ENCODE measurements around the gene MYO3B.
"Not testable (repeated sequence)": the region's sequence is repeated elsewhere in the genome, so short reads cannot be mapped to it uniquely, and the experiment has no call there.

Gene MYO3B

DNA sequence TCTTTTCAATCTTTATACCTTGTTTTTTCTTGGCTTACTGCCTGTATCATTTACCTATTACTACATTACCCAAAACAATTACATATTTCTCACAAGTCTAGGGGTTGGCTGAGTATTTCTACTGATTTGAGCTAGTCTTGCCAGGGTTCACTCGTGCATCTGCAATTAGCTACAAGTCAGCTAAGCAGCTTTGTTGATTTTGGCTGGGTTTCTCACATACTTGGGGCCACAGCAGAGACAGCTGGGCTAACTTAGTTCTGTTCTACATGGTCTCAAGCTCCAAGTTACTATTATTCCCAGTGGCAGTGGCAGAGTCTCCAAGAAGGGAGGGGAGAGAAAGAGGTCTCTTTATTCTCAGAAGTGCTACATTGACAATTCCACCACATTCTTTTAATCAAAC lies 482.5 kb downstream of the MYO3B start:
- no peak for DNase-seq

- no peak for DNase-seq
Measured at GRCh38 chr2:170665743-170666142, 487.8 kb downstream of the MYO3B start.

- no peak for DNase-seq
Measured at GRCh38 chr2:170669909-170670308, 492.0 kb downstream of the MYO3B start.

DNA sequence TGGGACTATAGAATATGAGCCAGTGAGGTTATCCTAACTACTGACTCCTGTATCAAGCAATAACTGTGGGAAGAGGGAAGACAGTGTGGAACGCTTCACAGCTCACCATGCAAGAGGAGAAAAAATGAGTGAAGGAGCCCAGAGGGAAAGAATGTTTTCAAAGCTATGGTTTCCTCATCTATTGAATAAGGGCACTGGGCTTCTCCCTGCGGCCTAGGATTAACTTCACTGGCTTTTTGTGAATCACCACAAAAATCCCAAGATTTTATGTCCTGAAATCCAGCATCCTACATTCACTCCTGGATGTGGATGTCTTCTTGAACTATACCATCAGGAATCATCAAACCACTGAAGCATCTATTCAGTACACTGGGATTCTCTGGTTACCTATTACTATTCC lies 492.7 kb downstream of the MYO3B start:
- DNase-seq: no peak

DNA sequence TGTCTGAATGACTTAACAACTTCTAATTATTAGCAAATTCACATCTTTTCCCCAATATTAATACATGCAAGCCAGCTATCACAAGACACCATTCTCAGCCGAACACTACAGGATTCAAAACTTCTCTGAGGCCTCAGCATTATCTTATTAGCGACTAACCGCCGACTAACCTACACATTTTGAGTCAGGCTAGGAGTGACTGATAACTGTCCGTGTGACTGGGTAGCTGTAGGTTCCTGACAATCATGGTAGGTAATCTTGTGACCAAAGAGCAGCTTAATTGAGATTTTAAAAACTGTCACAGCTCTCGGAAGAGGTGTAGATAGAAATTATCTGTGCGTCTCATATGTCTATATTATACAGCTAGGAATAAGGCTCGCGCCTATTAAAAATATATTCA lies 493.1 kb downstream of the MYO3B start:
- no peak for DNase-seq

DNA sequence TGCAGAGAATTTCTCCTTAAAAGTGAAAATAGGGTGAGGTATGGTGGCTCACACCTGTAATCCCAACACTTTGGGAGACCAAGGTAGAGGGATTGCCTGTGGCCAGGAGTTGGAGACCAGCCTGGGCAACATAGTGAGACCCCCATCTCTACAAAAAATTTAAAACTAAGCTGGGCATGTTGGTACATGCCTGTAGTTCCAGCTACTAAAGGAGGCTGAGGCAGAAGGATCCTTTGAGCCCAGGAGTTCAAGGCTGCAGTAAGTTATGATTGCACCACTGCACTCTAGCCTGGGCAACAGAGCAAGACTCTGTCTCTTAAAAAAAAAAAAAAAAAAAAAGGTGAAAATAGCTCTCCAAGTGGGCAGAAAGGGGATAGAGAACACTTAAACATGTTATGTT lies 496.3 kb downstream of the MYO3B start:
- DNase-seq: not testable (repeated sequence)

DNA sequence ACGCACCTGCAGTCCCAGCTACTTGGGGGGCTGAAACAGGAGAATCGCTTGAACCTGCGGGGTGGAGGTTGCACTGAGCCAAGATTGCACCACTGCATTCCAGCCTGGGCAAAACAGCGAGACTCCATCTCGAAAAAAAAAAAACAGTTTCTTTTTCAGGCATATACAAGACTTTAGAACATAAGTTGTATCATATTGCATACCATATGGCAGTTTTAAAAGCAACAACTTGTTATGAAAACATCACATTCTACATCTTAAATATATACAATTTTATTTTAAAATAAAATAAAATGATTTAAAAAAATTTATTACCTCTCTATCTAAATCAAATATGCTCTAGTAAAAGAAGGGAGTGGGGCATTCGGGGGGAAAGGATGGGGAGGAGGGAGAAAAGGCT lies 497.8 kb downstream of the MYO3B start:
- DNase-seq: no peak

DNA sequence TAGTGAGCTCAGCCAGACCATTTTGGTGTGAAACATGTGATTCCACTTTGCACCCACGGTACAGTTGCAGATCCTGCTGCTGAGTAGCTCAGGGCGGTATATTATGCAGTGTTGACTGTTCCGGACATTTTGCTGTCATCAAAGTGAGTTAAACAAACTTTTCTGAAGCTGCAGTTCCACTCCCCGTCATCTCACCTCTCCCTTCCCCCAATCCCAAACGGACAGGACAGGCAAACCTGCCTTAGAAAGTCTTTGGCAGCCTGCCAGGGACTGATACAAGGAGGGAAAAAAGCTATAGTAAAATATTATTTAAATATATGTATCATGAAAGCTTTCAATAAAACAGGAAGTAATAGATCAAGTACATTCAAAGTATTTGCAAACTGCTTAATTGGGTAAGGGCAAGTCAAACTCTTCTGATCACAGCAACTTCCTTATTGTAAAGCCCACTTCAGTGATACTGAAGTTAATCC lies 501.7 kb downstream of the MYO3B start:
- no peak for DNase-seq

DNA sequence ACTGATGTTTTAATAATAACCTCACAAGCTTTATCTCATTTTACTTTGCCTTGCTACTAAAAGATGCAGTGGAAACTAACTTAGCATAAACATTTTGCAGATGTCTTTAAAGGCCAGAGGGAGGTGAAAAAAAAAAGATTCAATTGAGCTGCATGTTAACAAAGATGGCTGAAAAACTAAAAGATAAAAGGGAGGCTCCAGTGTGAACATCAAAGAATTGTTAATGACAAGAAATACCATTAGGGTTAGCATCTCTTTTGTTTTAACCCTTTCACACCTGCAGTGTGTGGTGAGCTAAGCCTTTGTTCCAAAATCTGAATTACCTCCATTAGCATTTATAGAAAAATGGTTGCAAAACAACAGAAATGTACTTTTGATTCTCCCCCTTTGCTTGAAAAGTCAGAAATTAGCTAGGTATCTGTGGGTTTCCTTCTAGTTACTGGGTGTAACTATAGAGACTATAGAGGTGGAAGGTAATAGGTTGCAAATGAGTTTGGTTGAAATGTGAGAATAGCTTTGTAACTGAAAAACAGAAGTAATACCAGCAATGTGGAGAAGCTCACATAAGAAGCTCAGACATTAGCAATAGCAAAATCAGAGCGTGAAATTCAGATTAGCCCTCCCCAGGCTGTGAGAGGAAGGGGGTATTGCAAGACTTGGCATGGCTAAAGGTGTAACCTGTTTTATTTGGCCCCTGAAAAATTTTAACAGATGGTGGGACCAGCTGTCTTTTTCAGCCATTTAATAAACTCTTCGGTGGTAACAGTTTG lies 502.4 kb downstream of the MYO3B start:
- no peak for DNase-seq

DNA sequence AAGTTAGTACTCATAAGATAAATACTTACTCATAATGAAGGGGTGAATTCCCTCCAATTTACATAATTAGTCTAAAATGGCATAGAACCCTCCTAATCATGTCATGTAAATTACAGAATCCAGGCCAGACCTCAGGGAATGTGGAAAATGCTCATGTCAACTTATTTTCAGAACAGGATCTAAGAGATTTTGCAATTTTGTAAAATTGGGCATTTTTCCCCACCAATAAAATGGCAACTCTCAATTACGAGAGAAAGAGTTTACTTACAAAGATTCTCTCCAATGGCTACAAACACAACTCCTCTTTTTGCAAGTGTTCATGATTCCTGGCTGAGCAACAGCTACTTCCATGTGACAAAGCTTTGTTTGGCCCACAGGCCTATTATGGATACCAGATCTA lies 503.4 kb downstream of the MYO3B start:
- no peak for DNase-seq

- DNase-seq: no peak
Measured at GRCh38 chr2:170685591-170685990, 507.6 kb downstream of the MYO3B start.

GRCh38 chr2:170689481-170689880 lies 511.5 kb downstream of the MYO3B start:
- no peak for DNase-seq

GRCh38 chr2:170690640-170691039 lies 512.7 kb downstream of the MYO3B start:
- no peak for DNase-seq

DNA sequence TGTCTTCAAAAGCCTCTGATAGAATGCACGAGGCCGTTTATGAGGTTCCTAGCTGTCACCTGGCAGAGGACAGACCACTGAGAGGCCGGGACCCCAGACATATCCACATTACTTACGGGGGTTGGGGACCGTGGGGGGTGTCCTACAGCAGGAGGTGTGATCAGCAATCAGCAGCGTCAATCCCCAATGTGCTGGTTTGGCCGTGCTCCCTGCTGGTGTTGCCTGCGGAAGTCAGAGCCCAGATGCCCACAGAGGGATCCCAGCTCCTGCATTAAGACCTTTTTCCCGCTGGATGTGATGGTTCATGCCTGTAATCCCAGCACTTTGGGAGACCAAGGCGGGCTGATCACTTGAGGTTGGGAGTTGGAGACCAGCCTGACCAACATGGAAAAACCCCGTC lies 516.4 kb downstream of the MYO3B start:
- no peak for DNase-seq

- DNase-seq: no peak
Measured at GRCh38 chr2:170695521-170696410, 517.8 kb downstream of the MYO3B start.

GRCh38 chr2:170696948-170697347 lies 519.0 kb downstream of the MYO3B start:
- no peak for DNase-seq

- DNase-seq: no peak
Measured at GRCh38 chr2:170701011-170701410, 523.1 kb downstream of the MYO3B start.

GRCh38 chr2:170703776-170704476 lies 526.0 kb downstream of the MYO3B start:
- DNase-seq: no peak

Measured in stimulated activated CD4-positive, alpha-beta T cell treated with anti-CD3 and anti-CD28 coated beads, Interleukin-1b, Interleukin-23, amount 100 ng/mL, for 48 hours (primary cell).